Ishikawa (cell line): ENCODE results near the gene ENPP1.

Experiments used
- CREB1 ChIP-seq: IDR thresholded peaks from 2 replicates; pipeline ENCODE4 v1.6.1; 2012; ENCODE audit warnings: low read depth
- EP300 ChIP-seq: IDR thresholded peaks from 2 replicates; pipeline ENCODE4 v1.6.1; 2012; ENCODE audit warnings: borderline replicate concordance
- RAD21 ChIP-seq: IDR thresholded peaks from 2 replicates; pipeline ENCODE4 v1.6.1; 2012; ENCODE audit warnings: low read depth
- TAF1 ChIP-seq: IDR thresholded peaks from 2 replicates; pipeline ENCODE4 v1.6.1; 2012; ENCODE audit warnings: low read depth, mild to moderate bottlenecking
- YY1 ChIP-seq: IDR thresholded peaks from 2 replicates; pipeline ENCODE4 v1.6.1; 2012; ENCODE audit warnings: low read depth
- ZBTB7A ChIP-seq: IDR thresholded peaks from 2 replicates; pipeline ENCODE4 v1.6.1; 2012; ENCODE audit warnings: low read depth
- TF ChIP-seq, protein P1 (sequence below): IDR thresholded peaks from 2 replicates; pipeline ENCODE4 v1.6.1; 2012
- TF ChIP-seq, protein P2 (sequence below): IDR thresholded peaks from 2 replicates; pipeline ENCODE4 v1.6.1; 2012; ENCODE audit warnings: low read depth, mild to moderate bottlenecking

DNA sequence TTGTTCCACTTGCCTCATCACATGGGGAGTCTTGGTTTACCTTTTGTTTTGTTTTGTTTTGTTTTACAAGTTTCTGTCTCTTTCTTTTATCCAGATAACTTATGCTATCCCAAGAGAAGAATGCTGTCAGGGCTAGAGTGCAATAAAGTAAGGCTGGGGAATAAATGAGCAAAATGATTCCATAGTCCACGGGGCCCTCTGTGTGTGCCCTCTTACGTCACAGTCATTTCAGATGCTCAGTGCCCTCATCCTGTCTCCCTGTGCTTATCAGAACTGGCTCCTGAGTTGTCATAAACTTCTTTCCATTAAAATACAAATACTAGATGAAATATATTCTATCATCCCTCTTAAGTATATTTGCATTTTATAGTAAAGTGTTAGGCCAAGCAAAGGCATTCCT, 30.8 kb upstream of the ENPP1 start:
- no peak for TF ChIP-seq RAD21
- TF ChIP-seq ZBTB7A: no peak
- TF ChIP-seq CREB1: no peak
- no peak for TF ChIP-seq YY1
- TF ChIP-seq TAF1: no peak
- TF ChIP-seq, protein P1, sequence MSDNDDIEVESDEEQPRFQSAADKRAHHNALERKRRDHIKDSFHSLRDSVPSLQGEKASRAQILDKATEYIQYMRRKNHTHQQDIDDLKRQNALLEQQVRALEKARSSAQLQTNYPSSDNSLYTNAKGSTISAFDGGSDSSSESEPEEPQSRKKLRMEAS: no peak
- TF ChIP-seq, protein P2, sequence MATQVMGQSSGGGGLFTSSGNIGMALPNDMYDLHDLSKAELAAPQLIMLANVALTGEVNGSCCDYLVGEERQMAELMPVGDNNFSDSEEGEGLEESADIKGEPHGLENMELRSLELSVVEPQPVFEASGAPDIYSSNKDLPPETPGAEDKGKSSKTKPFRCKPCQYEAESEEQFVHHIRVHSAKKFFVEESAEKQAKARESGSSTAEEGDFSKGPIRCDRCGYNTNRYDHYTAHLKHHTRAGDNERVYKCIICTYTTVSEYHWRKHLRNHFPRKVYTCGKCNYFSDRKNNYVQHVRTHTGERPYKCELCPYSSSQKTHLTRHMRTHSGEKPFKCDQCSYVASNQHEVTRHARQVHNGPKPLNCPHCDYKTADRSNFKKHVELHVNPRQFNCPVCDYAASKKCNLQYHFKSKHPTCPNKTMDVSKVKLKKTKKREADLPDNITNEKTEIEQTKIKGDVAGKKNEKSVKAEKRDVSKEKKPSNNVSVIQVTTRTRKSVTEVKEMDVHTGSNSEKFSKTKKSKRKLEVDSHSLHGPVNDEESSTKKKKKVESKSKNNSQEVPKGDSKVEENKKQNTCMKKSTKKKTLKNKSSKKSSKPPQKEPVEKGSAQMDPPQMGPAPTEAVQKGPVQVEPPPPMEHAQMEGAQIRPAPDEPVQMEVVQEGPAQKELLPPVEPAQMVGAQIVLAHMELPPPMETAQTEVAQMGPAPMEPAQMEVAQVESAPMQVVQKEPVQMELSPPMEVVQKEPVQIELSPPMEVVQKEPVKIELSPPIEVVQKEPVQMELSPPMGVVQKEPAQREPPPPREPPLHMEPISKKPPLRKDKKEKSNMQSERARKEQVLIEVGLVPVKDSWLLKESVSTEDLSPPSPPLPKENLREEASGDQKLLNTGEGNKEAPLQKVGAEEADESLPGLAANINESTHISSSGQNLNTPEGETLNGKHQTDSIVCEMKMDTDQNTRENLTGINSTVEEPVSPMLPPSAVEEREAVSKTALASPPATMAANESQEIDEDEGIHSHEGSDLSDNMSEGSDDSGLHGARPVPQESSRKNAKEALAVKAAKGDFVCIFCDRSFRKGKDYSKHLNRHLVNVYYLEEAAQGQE: no peak
- no peak for TF ChIP-seq EP300
